GM12878 (cell line): ENCODE results near the gene POLR1H.
A peak's percentile ranks its signal among the peaks of the same experiment; 100 is the strongest.

Experiments used
- CTCF ChIP-seq, 3 experiments: IDR thresholded peaks in 2 of 3; conservative IDR thresholded peaks in 1 of 3; 2 replicates each; pipeline ENCODE4 v1.5.1; 2011; ENCODE audit warnings: low read depth in 3 of 3, low read length in 3 of 3, mild to moderate bottlenecking in 3 of 3, control low read depth in 2 of 3, moderate library complexity in 2 of 3, inconsistent platforms in 1 of 3, mixed read lengths in 1 of 3; ENCODE audit not compliant: control insufficient read depth in 2 of 3, insufficient read depth in 1 of 3; ENCODE audit errors: extremely low read depth in 1 of 3
- ETV6 ChIP-seq, 2 experiments: fragments of 450-650 bp in 1 of 2; IDR thresholded peaks in 1 of 2; conservative IDR thresholded peaks in 1 of 2; 2 replicates each; pipeline ENCODE4 v1.6.1; 2014; ENCODE audit warnings: antibody characterized with exemption in 1 of 2, borderline replicate concordance in 1 of 2, low read depth in 1 of 2, mild to moderate bottlenecking in 1 of 2, moderate library complexity in 1 of 2
- NR2C2 ChIP-seq: IDR thresholded peaks from 2 replicates; pipeline ENCODE4 v1.6.1; 2011; ENCODE audit warnings: borderline replicate concordance, low read depth; ENCODE audit not compliant: control insufficient read depth, insufficient read length
- POLR2AphosphoS5 ChIP-seq: IDR thresholded peaks from 2 replicates; pipeline ENCODE4 v1.6.1; 2011; ENCODE audit warnings: mild to moderate bottlenecking, low read length, inconsistent platforms

- TF ChIP-seq CTCF (IDR thresholded peaks at IDR 0.05 in 2 of 3, conservative IDR thresholded peaks at IDR 0.05 in 1 of 3; ENCODE audit: control insufficient read depth in 2 of 3, extremely low read depth in 1 of 3, insufficient read depth in 1 of 3, low read depth in 3 of 3, low read length in 3 of 3) (peak in 1 of 3 experiments; percentile 24; a peak in 2 of 6 replicates), ETV6 (conservative IDR thresholded peaks at IDR 0.05 in 1 of 2, IDR thresholded peaks at IDR 0.05 in 1 of 2; ENCODE audit: borderline replicate concordance in 1 of 2, low read depth in 1 of 2) (no peak), NR2C2 (no peak), POLR2AphosphoS5 (no peak)
Measured at GRCh38 chr6:30101444-30102413, 40.7 kb downstream of the POLR1H start.
